Measurements from ENCODE around the gene CKAP5.

- TF ChIP-seq POLR2A (IDR thresholded peaks at IDR 0.05; ENCODE audit: low read depth, low read length): no peak
- no peak for TF ChIP-seq POLR2AphosphoS5 (IDR thresholded peaks at IDR 0.05; ENCODE audit: low read depth, low read length)
- no peak for TF ChIP-seq TAF1 (IDR thresholded peaks at IDR 0.05; ENCODE audit: borderline replicate concordance, low read depth, low read length)
These were observed 44.6 kb upstream of the CKAP5 start for GRCh38 chr11:46890665-46891064.
